ENCODE measurements around the gene IER5L. TPM values are rescaled to one million over a fixed set of nuclear protein-coding genes. Genes with fewer than 3 reads are reported as not detected.
"Not testable (repeated sequence)": the region's sequence is repeated elsewhere in the genome, so short reads cannot be mapped to it uniquely, and the experiment has no call there.

Gene IER5L
- total RNA-seq, 2 donors from 2014 or later: 23.5 to 35.0 TPM

GRCh38 chr9:129206401-129206800, 28.3 kb upstream of the IER5L start:
- intact Hi-C loops (cut with DNase I): no loop called here
- DNase-seq (ENCODE audit: low spot score): no peak

GRCh38 chr9:129204840-129205239, 26.8 kb upstream of the IER5L start:
- intact Hi-C loops (cut with DNase I): no loop called here
- no peak for DNase-seq (ENCODE audit: low spot score)

DNA sequence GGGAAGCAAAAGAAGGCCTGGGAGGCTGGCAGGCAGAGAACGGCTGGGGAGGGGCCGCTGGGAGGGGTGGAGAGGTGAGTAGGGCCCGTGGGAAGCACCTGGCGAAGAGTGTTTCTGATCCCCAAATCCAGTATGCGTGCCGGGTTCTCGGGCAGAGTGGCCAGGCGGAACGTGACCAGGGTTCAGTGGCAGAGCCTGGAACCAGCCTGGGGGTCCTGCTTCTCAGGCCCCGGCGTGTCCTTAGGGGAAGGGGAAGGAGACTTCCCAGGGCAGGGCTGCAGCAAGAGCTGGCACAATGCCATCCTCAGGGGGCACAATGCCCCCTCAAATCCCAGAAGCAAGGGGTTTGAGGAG, 25.5 kb upstream of the IER5L start:
- intact Hi-C loops (cut with DNase I): no loop called here
- DNase-seq (ENCODE audit: low spot score): peak; percentile 84

DNA sequence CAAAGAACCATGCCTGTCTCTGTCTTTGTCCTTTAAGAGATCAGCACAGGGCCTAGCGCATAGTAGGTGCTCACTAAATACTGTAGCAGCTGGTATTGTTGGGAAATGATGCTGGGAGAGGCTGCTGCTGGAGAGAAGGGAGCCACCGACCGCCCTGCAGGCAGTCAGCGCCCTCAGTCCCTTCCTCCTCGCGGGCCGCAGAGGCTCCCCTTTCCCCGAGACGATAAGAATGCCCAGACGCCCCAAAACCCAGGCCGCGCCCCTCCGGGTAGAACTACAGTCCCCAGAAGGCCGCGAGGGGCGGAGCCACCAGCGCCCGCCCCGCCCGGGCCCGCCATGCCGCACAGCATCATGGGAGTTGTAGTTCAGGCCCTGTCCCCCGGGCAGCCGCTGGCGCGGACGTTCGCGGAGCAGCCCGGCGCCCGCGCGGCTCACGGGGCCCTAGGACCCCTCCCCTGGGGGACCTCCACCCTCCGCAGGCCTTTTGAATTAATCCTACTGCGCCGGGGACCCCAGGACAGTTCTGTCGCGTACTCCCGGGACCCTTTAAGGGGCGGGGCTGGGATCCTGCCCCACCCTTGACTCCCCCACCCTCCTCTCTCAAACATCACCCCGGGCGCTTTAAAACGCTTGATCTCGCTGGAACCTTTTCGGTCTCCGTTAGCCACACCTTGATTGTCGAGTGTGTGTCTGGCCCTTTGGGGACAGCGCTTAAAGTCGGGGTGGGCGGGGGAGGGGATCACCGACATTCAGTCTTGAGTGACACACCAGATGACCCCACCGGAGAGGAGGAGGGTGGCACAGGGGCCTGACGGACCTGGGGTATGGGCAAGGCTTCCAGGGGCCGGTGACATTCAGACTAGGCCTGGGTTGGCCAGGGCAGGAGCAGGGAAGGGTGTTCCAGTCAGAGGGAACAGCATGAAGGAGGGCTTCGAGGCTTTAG, 24.8 kb upstream of the IER5L start:
- DNase-seq (ENCODE audit: low spot score): peak; percentile 96
- intact Hi-C loops (cut with DNase I): no loop called here

GRCh38 chr9:129201866-129202265, 23.8 kb upstream of the IER5L start:
- no peak for DNase-seq (ENCODE audit: low spot score)
- intact Hi-C loops (cut with DNase I): no loop called here

- DNase-seq (ENCODE audit: low spot score): no peak
Observed at GRCh38 chr9:129201289-129201688, 23.2 kb upstream of the IER5L start.

DNA sequence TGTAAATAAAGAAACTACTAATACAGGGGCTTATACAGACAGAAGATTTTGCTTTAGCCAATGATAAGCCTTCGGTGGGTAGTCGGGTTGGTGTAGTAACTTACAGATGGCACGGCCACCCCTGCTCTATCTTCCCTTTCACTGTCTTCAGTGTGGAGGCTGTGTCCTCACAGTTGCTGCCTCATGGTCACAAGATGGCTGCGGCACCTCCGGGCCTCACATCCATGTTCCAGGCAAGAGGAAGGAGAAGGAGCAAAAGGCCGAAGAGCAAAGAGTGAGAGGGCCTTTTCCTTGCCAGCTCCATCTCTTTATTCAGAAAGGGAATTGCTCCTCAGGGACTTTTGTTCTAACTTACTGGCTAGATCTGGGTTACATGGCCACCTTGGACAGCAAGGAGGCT, 22.2 kb upstream of the IER5L start:
- no peak for DNase-seq (ENCODE audit: low spot score)
- intact Hi-C loops (cut with DNase I): no loop called here

More at GRCh38 chr9:129201289-129201688, 23.2 kb upstream of the IER5L start:
- intact Hi-C loops (cut with DNase I): no loop called here

DNA sequence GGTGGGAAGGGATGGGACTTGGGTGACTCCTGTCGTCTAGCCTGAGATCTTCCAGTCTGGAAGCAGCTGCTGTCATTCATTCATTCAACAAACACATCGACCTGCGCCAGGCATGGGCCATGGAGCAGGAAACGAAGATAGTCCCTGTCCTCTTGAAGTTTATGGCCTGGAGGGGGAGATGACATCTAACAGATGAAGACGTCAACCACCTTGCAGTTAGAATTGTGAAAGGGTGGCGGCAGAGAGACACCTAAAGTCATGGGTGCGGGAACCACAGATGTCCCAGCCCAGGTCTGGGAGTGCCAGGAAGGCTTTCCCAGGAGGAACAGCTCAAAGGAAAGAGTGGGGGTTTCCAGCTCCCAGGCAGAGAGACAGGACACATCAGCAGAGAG, 21.0 kb upstream of the IER5L start:
- no peak for DNase-seq (ENCODE audit: low spot score)
- intact Hi-C loops (cut with DNase I): no loop called here

DNA sequence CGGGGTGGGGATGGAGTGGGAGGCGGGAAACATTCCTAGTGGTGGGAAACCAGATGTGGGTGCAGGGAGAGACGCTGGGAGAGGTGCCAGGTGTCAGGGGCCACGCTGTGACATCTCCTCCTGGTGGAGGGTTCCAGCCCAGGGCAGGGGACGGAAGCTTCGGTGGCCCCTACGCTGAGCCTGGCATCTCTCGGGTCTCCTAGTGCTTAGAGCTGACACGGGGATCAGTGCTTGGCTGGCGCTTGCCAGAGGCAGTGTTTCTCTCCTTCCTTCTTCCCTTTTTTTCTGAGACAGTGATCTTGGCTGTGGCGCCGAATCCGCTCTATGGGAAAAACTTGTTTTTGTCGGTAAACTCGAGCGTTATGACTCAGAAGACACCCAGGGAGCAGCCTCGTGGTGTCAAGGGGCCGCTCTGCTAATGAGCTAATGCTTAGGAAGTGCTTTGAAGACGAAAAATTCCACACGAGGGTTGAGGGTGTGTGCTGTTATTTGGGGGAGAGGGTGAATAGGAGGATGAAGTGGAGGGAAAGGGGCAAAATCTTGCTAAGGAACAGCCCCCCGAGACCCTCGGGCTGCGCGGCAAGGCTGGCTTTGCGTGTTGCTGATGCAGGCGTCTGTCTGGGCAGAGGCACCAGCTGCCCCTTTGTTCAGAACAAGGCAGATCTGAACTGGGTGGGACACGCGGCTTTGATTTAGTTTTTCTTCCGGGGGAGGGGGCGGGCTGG, 20.4 kb upstream of the IER5L start:
- DNase-seq (ENCODE audit: low spot score): peak; percentile 94
- intact Hi-C loops (cut with DNase I): no loop called here

DNA sequence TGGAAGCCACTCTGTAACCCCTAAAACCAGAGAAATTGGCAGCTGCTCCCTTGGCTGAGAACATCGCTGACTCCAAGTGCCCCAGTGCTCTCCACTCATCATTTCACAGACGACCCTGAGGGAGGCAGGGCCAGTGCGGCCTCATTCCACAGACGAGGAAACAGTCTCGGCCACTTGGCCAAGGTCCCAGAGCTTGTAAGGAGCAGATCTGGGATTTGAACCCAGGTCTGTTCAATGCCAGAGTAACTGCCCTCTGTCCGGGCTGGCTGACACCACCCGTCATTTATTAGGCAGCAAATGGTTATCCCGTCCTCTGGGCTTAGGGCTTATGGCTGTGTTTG, 19.9 kb upstream of the IER5L start:
- DNase-seq (ENCODE audit: low spot score): peak; percentile 86
- intact Hi-C loops (cut with DNase I): no loop called here

- intact Hi-C loops (cut with DNase I); DNase-seq (ENCODE audit: low spot score): not testable (repeated sequence)
Observed at GRCh38 chr9:129197045-129197444, 19.0 kb upstream of the IER5L start.

DNA sequence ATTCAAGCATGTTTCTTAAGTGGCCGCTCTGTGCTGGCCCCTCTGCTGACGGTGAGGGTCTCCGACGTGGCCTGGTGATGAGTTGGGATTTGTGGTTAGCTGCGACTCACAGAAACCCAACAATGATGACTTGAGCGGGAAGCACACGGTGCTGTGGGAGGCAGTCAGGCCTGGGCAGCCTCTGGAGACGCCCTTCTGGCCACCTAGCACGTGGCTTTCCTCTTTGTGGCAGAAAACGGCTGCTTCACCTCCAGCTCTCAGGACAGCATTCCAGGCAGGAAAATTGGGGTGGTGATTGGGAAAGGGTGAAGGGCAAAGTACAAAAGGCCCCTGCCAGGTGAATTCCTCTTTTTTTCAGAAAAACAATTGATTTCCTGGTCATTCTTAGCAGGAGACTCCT, 17.5 kb upstream of the IER5L start:
- intact Hi-C loops (cut with DNase I): no loop called here
- DNase-seq (ENCODE audit: low spot score): no peak

DNA sequence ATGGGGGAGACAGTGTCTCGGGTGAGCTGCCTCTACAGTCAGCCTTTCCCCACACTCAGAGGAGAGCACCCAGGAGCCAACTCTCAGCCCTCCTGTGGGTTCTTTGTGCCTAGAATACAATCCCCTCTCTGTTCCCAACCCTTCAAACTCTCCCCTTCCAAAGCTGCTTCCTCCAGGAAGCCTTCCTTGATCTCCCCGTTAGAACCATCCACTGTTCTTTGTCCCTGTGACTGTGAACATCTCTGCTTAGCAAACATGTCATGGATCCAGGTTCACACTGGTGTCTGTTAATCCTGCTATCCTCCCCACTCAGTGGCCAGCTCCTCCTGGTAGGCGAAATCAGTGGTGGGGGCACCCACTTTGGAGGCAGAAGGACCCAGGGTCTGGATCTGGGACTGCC, 16.2 kb upstream of the IER5L start:
- DNase-seq (ENCODE audit: low spot score): no peak
- intact Hi-C loops (cut with DNase I): no loop called here

DNA sequence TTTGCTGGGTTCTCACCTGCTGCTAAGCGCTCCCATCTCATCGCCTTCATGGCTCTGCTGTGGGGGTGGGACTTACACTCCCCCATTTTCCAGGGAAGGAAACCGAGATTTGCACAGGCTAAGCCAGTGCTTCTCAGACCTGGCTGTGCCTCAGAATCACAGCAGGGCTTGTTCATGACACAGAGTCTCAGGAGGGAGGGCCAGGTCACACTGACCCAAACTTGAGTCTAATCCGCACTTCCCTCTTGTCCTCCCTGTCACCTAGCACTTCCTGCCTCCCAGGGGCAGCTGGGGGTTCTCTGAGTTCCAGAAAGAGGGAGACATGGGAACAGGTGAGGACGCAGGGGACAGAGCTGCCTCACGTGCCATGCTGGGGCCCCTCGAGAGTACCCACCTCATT, 15.6 kb upstream of the IER5L start:
- intact Hi-C loops (cut with DNase I): no loop called here
- DNase-seq (ENCODE audit: low spot score): no peak

DNA sequence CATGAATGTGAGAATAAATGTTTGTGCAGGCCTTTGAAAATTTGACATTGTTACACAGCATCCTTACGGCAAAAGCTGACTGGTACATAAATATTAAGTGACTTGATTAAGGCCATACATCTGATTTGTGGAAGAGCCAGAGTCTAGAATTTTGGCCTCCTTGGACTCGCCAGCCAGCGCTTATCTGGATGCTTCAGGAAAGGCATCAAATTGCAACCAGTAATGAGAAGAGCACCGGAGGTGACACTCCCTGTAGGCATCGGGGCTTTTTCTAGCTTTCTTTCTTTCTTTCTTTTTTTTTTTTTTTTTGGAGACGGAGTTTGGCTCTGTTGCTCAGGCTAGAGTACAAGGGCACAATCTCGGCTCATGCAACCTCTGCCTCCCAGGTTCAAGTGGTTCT, 13.2 kb upstream of the IER5L start:
- DNase-seq (ENCODE audit: low spot score): no peak
- intact Hi-C loops (cut with DNase I): no loop called here

- intact Hi-C loops (cut with DNase I): loop anchor here in 1 of 2 donors (5.0 kb wide), 1 partner anchor 127 kb away; no protein-coding TSS in a partner anchor
- DNase-seq (ENCODE audit: low spot score): not testable (repeated sequence)
Observed at GRCh38 chr9:129189971-129190370, 11.9 kb upstream of the IER5L start.

DNA sequence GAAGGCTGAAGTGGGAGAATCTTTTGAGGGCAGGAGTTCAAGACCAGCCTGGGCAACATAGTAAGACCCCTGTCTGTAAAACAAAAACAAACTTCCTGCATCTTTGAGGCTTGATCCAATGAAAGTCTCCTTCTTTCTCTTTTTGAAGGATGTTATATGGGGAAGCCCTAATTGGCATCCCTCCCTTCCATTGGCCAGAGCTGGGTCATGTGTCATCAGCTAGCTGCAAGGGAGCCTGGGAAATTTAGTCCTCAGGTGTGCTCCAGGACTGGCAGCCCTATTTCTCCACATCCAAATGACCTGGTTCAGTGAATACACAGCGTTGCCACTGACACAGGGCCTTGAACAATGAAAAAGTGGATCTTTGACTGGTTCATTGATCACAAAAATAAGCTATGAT, 9.0 kb upstream of the IER5L start:
- intact Hi-C loops (cut with DNase I): loop anchor here in 1 of 2 donors (5.0 kb wide), 1 partner anchor 130 kb away; no protein-coding TSS in a partner anchor
- no peak for DNase-seq (ENCODE audit: low spot score)

DNA sequence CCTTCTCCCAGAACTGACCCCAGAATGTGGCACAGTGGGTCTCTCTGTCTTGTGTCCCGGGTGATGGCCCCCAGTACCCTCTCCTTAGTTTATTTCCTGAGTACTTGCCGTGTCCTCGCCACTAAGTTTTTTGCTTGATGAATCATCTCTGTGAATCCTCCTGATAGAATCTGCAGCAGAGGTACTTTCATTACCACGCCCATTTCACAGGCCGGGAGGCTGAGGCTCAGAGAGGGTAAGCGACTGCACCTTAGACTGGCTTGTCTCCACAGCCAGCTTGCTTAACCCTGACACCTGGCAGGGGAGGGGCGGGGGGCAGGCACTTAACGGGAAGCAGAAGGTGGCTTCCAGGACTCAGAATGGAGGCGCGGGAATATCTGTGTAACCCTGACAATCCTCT, 7.9 kb upstream of the IER5L start:
- DNase-seq (ENCODE audit: low spot score): no peak
- intact Hi-C loops (cut with DNase I): loop anchor here in 1 of 2 donors (5.0 kb wide), 1 partner anchor 131 kb away; no protein-coding TSS in a partner anchor

DNA sequence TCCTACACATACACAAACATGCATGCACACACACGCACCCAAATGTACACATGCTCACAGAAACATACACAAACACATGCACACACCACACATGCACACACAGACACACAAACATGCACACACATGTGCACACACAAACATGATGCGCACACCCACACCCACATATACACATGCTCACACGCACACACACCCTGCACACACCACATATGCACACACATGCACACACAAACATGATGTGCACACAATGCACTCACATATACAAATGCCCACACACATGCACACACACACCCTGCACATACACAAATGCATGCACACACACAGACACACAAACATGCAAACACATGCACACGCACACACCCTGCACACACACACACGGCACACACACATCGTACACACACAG, 7.3 kb upstream of the IER5L start:
- no peak for DNase-seq (ENCODE audit: low spot score)
- intact Hi-C loops (cut with DNase I): loop anchor here in 1 of 2 donors (5.0 kb wide), 1 partner anchor 132 kb away; no protein-coding TSS in a partner anchor

DNA sequence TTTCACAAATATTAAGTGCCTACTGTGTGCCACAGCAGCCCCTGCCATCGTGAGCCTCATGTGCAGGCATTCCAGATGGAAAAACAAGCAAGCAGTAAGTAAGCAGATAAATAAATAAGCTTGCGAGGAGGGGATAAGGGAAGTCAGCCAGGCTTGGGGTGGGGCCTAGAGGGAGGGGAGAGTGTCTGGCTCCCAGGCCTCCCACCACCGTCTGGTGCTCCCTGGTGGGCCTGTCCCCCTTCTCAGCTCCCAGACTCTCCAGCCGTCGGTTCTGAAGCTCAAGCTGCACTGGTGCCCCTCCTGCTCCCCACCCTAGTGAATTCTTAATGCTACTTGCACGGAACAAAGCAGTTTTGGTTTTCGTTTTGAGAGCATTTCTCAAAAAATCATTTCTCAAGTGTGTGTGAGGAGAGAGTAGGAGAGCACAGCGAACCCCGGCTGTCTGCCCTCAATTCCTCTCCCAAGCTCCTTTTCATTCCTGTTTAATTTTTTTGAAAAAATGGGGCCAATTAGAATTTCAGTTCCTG, 6.6 kb upstream of the IER5L start:
- intact Hi-C loops (cut with DNase I): loop anchor here in 1 of 2 donors (5.0 kb wide), 1 partner anchor 133 kb away; no protein-coding TSS in a partner anchor
- DNase-seq (ENCODE audit: low spot score): no peak

Data from posterior vena cava (tissue), 2 donors.